GM23338 (cell line): Measurements from ENCODE around the gene OCIAD1.

ENCODE experiments used
- CREB1 ChIP-seq: fragments of 250-450 bp; sonication (Bioruptor Pico); IDR thresholded peaks from 2 replicates; pipeline ENCODE4 v1.5.0; 2020; ENCODE audit warnings: low read depth, mild to moderate bottlenecking, moderate library complexity
- EZH2 ChIP-seq: fragments of 200-600 bp; sonication (generic); IDR thresholded peaks from one replicate; pipeline ENCODE4 v1.8.0; 2017; ENCODE audit warnings: antibody characterized with exemption, mild to moderate bottlenecking, low read depth; ENCODE audit not compliant: unreplicated experiment
- EZH2phosphoT487 ChIP-seq: fragments of 200-600 bp; sonication (generic); IDR thresholded peaks from one replicate; pipeline ENCODE4 v1.8.1; 2018; ENCODE audit warnings: antibody characterized with exemption; ENCODE audit not compliant: unreplicated experiment
- JUNB ChIP-seq: IDR thresholded peaks from one replicate; pipeline ENCODE4 v1.6.1; 2016; ENCODE audit warnings: antibody characterized with exemption; ENCODE audit not compliant: unreplicated experiment
- POLR2AphosphoS5 ChIP-seq: IDR thresholded peaks from 2 replicates; pipeline ENCODE4 v1.6.1; 2016; ENCODE audit warnings: antibody characterized with exemption, low read depth
- STAT1 ChIP-seq: IDR thresholded peaks from one replicate; pipeline ENCODE4 v1.6.1; 2016; ENCODE audit warnings: antibody characterized with exemption; ENCODE audit not compliant: unreplicated experiment
- TF ChIP-seq, protein P1 (sequence below), 2 experiments: fragments of 200-600 bp in 1 of 2; sonication (generic) in 1 of 2; conservative IDR thresholded peaks; 2 replicates each; pipeline versions ENCODE4 v1.5.1 to v1.6.1; 2016 to 2017; ENCODE audit warnings: antibody characterized with exemption in 2 of 2, low read depth in 2 of 2, mild to moderate bottlenecking in 2 of 2, moderate library complexity in 1 of 2
- TF ChIP-seq, protein P2 (sequence below): IDR thresholded peaks from one replicate; pipeline ENCODE4 v1.6.1; 2018; ENCODE audit warnings: antibody characterized with exemption; ENCODE audit not compliant: unreplicated experiment
- TF ChIP-seq, protein P3 (sequence below): IDR thresholded peaks from 2 replicates; pipeline ENCODE4 v1.6.1; 2016; ENCODE audit warnings: antibody characterized with exemption

DNA sequence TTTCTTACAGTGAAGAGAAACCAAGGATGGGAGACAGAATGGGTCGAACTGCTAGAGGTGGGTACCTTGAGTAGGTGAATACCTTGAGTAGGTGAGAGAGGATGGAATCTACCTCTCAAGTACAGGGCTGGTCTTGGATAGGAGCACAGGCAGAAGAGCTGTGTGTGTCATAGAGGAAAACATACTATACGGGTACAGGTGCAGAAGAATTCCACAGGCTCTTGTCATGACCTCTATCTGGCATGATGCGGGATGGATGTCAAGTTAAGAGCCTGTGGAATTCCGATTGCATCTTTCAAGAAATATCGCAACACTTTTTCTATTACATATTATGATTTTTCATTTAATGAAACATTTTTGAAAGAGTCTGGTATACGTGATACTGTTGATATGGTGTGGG is 18.0 kb upstream of the OCIAD1 start:
- TF ChIP-seq, protein P1, sequence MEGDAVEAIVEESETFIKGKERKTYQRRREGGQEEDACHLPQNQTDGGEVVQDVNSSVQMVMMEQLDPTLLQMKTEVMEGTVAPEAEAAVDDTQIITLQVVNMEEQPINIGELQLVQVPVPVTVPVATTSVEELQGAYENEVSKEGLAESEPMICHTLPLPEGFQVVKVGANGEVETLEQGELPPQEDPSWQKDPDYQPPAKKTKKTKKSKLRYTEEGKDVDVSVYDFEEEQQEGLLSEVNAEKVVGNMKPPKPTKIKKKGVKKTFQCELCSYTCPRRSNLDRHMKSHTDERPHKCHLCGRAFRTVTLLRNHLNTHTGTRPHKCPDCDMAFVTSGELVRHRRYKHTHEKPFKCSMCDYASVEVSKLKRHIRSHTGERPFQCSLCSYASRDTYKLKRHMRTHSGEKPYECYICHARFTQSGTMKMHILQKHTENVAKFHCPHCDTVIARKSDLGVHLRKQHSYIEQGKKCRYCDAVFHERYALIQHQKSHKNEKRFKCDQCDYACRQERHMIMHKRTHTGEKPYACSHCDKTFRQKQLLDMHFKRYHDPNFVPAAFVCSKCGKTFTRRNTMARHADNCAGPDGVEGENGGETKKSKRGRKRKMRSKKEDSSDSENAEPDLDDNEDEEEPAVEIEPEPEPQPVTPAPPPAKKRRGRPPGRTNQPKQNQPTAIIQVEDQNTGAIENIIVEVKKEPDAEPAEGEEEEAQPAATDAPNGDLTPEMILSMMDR (conservative IDR thresholded peaks at IDR 0.05; ENCODE audit: low read depth in 2 of 2) = no peak
- TF ChIP-seq EZH2 = no peak
- TF ChIP-seq EZH2phosphoT487 = no peak
- no peak for TF ChIP-seq POLR2AphosphoS5
- no peak for TF ChIP-seq CREB1 (CRISPR knock-in tag)
- TF ChIP-seq, protein P2, sequence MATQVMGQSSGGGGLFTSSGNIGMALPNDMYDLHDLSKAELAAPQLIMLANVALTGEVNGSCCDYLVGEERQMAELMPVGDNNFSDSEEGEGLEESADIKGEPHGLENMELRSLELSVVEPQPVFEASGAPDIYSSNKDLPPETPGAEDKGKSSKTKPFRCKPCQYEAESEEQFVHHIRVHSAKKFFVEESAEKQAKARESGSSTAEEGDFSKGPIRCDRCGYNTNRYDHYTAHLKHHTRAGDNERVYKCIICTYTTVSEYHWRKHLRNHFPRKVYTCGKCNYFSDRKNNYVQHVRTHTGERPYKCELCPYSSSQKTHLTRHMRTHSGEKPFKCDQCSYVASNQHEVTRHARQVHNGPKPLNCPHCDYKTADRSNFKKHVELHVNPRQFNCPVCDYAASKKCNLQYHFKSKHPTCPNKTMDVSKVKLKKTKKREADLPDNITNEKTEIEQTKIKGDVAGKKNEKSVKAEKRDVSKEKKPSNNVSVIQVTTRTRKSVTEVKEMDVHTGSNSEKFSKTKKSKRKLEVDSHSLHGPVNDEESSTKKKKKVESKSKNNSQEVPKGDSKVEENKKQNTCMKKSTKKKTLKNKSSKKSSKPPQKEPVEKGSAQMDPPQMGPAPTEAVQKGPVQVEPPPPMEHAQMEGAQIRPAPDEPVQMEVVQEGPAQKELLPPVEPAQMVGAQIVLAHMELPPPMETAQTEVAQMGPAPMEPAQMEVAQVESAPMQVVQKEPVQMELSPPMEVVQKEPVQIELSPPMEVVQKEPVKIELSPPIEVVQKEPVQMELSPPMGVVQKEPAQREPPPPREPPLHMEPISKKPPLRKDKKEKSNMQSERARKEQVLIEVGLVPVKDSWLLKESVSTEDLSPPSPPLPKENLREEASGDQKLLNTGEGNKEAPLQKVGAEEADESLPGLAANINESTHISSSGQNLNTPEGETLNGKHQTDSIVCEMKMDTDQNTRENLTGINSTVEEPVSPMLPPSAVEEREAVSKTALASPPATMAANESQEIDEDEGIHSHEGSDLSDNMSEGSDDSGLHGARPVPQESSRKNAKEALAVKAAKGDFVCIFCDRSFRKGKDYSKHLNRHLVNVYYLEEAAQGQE = no peak
- no peak for TF ChIP-seq JUNB
- TF ChIP-seq, protein P3, sequence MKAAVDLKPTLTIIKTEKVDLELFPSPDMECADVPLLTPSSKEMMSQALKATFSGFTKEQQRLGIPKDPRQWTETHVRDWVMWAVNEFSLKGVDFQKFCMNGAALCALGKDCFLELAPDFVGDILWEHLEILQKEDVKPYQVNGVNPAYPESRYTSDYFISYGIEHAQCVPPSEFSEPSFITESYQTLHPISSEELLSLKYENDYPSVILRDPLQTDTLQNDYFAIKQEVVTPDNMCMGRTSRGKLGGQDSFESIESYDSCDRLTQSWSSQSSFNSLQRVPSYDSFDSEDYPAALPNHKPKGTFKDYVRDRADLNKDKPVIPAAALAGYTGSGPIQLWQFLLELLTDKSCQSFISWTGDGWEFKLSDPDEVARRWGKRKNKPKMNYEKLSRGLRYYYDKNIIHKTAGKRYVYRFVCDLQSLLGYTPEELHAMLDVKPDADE = no peak
- TF ChIP-seq STAT1 = no peak
